Measurements from ENCODE around the gene SDC1. TPM values are rescaled to one million over a fixed set of nuclear protein-coding genes. Genes with fewer than 3 reads are reported as not detected.
"Not testable (repeated sequence)": the region's sequence is repeated elsewhere in the genome, so short reads cannot be mapped to it uniquely, and the experiment has no call there.

SDC1 gene
- total RNA-seq: 1 to 10 TPM; 1.2 to 3.0 TPM
- long read RNA-seq, donor 1: 0 reads
- long read RNA-seq, donor 2, partial matches to known transcripts: 0 of 3 reads
- long read RNA-seq, donor 2, other reads (novel, unspliced or antisense): 1 of 3 reads

GRCh38 chr2:20224716-20225293, at the start of gene SDC1:
Gene SDC1 (minus strand): TSS chr2:20225130. CDS start chr2:20224867, 263 bp downstream.
- DNase-seq (ENCODE audit: low spot score): peak; percentile 75
- intact Hi-C loops (cut with DNase I): loop anchor here in 1 of 2 donors (10.0 kb wide), 1 partner anchor 90 kb away; no protein-coding TSS in a partner anchor

- DNase-seq (ENCODE audit: low spot score): no peak
- intact Hi-C loops (cut with DNase I): no loop called here
These were observed 48.1 kb upstream of the SDC1 start for GRCh38 chr2:20273042-20273441.

- intact Hi-C loops (cut with DNase I); DNase-seq (ENCODE audit: low spot score): not testable (repeated sequence)
These were observed 43.4 kb upstream of the SDC1 start for GRCh38 chr2:20268317-20268716.

GRCh38 chr2:20267529-20267928, 42.6 kb upstream of the SDC1 start:
- intact Hi-C loops (cut with DNase I): no loop called here
- no peak for DNase-seq (ENCODE audit: low spot score)

GRCh38 chr2:20264629-20265028, 39.7 kb upstream of the SDC1 start:
- no peak for DNase-seq (ENCODE audit: low spot score)
- intact Hi-C loops (cut with DNase I): no loop called here

- intact Hi-C loops (cut with DNase I): no loop called here
These were observed 32.5 kb upstream of the SDC1 start for GRCh38 chr2:20257411-20257810.

GRCh38 chr2:20254731-20255130, 29.8 kb upstream of the SDC1 start:
- no peak for DNase-seq (ENCODE audit: low spot score)
- intact Hi-C loops (cut with DNase I): no loop called here

More at GRCh38 chr2:20257411-20257810, 32.5 kb upstream of the SDC1 start:
- no peak for DNase-seq (ENCODE audit: low spot score)

- DNase-seq (ENCODE audit: low spot score): no peak
- intact Hi-C loops (cut with DNase I): no loop called here
These were observed 25.5 kb upstream of the SDC1 start for GRCh38 chr2:20250436-20250835.

GRCh38 chr2:20249170-20249569, 24.2 kb upstream of the SDC1 start:
- DNase-seq (ENCODE audit: low spot score): no peak
- intact Hi-C loops (cut with DNase I): no loop called here

- no peak for DNase-seq (ENCODE audit: low spot score)
- intact Hi-C loops (cut with DNase I): no loop called here
These were observed 22.2 kb upstream of the SDC1 start for GRCh38 chr2:20247084-20247483.

- intact Hi-C loops (cut with DNase I); DNase-seq (ENCODE audit: low spot score): not testable (repeated sequence)
These were observed 18.7 kb upstream of the SDC1 start for GRCh38 chr2:20243637-20244036.

GRCh38 chr2:20242727-20243377, 17.9 kb upstream of the SDC1 start:
- DNase-seq (ENCODE audit: low spot score): no peak
- intact Hi-C loops (cut with DNase I): no loop called here

GRCh38 chr2:20241973-20242726, 17.2 kb upstream of the SDC1 start:
- DNase-seq (ENCODE audit: low spot score): no peak
- intact Hi-C loops (cut with DNase I): no loop called here

- DNase-seq (ENCODE audit: low spot score); intact Hi-C loops (cut with DNase I): not testable (repeated sequence)
These were observed 15.4 kb upstream of the SDC1 start for GRCh38 chr2:20240291-20240690.

GRCh38 chr2:20236496-20236895, 11.6 kb upstream of the SDC1 start:
- no peak for DNase-seq (ENCODE audit: low spot score)
- intact Hi-C loops (cut with DNase I): no loop called here

- no peak for DNase-seq (ENCODE audit: low spot score)
- intact Hi-C loops (cut with DNase I): no loop called here
These were observed 10.8 kb upstream of the SDC1 start for GRCh38 chr2:20235655-20236305.

- intact Hi-C loops (cut with DNase I): not testable (repeated sequence)
These were observed 9.7 kb upstream of the SDC1 start for GRCh38 chr2:20234597-20234996.

GRCh38 chr2:20232837-20233207, 7.9 kb upstream of the SDC1 start:
- intact Hi-C loops (cut with DNase I): no loop called here

More at GRCh38 chr2:20234597-20234996, 9.7 kb upstream of the SDC1 start:
- DNase-seq (ENCODE audit: low spot score): not testable (repeated sequence)

GRCh38 chr2:20231598-20232026, 6.7 kb upstream of the SDC1 start:
- no peak for DNase-seq (ENCODE audit: low spot score)
- intact Hi-C loops (cut with DNase I): no loop called here

More at GRCh38 chr2:20232837-20233207, 7.9 kb upstream of the SDC1 start:
- DNase-seq (ENCODE audit: low spot score): no peak

GRCh38 chr2:20231159-20231558, 6.2 kb upstream of the SDC1 start:
- peak; percentile 45 for DNase-seq (ENCODE audit: low spot score)
- intact Hi-C loops (cut with DNase I): no loop called here

Measured in posterior vena cava (tissue), 2 donors.